AG10803 (cell line): ENCODE measurements around the gene CMYA5.

ENCODE experiments used
- DNase-seq: peaks from one replicate; pipeline ENCODE4 v3.0.0; 2010; ENCODE audit warnings: low read depth
- H3K4me3 ChIP-seq: 2 replicates; pipeline ENCODE4 v1.5.1; 2011; ENCODE audit warnings: mild to moderate bottlenecking, low read length, control low read depth
- TF ChIP-seq, protein P1 (sequence below): conservative IDR thresholded peaks from 2 replicates; pipeline ENCODE4 v1.5.1; 2011; ENCODE audit warnings: mild to moderate bottlenecking, low read length, control low read depth, inconsistent platforms

CMYA5 gene

DNA sequence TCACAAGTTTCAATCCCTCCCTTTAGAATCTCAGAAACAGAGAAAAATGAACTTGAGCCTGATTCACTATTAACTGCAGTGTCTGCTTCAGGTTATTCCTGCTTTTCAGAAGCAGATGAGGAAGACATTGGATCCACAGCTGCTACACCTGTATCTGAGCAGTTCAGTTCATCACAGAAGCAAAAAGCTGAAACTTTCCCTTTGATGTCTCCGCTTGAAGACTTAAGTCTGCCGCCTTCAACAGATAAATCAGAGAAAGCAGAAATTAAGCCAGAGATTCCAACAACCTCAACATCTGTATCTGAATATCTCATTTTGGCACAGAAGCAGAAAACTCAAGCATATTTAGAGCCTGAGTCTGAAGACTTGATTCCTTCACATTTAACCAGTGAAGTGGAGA, 42.1 kb downstream of the CMYA5 start:
- DNase-seq = no peak
- TF ChIP-seq, protein P1, sequence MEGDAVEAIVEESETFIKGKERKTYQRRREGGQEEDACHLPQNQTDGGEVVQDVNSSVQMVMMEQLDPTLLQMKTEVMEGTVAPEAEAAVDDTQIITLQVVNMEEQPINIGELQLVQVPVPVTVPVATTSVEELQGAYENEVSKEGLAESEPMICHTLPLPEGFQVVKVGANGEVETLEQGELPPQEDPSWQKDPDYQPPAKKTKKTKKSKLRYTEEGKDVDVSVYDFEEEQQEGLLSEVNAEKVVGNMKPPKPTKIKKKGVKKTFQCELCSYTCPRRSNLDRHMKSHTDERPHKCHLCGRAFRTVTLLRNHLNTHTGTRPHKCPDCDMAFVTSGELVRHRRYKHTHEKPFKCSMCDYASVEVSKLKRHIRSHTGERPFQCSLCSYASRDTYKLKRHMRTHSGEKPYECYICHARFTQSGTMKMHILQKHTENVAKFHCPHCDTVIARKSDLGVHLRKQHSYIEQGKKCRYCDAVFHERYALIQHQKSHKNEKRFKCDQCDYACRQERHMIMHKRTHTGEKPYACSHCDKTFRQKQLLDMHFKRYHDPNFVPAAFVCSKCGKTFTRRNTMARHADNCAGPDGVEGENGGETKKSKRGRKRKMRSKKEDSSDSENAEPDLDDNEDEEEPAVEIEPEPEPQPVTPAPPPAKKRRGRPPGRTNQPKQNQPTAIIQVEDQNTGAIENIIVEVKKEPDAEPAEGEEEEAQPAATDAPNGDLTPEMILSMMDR = no peak
- no peak overlapping the region for H3K4me3 ChIP-seq

DNA sequence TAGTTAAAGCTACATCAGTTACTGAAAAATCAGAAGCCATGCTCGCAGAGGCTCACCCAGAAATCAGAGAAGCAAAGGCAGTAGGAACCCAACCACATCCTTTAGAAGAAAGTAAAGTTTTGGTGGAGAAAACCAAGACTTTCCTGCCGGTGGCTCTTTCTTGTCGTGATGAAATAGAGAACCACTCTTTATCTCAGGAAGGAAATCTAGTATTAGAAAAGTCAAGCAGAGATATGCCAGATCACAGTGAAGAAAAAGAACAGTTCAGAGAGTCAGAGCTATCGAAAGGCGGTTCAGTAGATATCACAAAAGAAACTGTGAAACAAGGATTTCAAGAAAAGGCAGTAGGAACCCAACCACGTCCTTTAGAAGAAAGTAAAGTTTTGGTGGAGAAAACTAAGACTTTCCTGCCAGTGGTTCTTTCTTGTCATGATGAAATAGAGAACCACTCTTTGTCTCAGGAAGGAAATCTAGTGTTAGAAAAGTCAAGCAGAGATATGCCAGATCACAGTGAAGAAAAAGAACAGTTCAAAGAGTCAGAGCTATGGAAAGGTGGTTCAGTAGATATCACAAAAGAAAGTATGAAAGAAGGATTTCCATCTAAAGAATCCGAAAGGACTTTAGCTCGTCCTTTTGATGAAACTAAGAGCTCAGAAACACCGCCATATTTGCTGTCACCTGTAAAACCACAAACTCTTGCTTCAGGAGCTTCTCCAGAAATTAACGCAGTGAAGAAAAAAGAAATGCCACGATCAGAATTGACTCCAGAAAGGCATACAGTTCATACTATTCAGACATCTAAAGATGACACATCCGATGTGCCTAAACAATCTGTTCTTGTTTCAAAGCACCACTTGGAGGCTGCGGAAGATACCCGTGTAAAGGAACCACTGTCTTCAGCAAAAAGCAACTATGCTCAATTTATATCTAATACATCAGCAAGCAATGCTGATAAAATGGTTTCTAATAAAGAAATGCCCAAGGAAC, 47.2 kb downstream of the CMYA5 start:
- no peak overlapping the region for H3K4me3 ChIP-seq
- no peak for DNase-seq
- TF ChIP-seq, protein P1 = no peak

DNA sequence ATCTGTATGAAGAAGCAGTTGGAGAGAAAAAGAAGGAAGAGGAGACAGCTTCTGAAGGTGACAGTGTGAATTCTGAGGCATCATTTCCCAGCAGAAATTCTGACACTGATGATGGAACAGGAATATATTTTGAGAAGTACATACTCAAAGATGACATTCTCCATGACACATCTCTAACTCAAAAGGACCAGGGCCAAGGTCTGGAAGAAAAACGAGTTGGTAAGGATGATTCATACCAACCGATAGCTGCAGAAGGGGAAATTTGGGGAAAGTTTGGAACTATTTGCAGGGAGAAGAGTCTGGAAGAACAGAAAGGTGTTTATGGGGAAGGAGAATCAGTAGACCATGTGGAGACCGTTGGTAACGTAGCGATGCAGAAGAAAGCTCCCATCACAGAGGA, 48.7 kb downstream of the CMYA5 start:
- H3K4me3 ChIP-seq = no peak overlapping the region
- TF ChIP-seq, protein P1 = no peak
- no peak for DNase-seq

DNA sequence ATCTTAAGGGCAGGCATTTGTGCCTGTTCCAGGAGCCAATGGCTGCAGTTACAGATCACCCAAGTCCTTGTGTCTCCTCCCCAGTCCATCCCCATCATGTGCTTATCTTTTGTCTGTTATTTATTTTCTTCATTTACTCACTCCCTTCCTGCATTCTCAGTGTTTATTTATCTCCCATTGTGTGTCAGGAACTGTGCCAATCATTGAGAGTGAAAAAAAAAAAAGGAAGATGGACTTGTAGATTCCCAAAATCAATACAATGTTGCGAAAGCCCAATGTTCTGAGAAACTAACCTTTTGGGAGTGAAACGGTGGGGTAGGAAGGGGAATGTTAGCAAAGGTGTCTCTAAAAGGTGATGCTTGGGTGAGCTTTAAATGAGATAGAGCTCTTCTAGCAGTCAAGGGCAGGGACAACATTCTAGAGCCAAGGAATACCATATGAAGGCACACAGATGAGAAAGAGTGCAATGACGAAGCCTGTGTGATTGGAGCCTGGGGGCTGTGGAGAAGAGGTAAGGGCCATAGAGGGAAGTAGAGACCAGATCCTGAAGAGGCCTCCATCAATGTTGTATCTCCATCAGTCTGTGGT, 53.0 kb downstream of the CMYA5 start:
- TF ChIP-seq, protein P1 = no peak
- DNase-seq = no peak
- no peak overlapping the region for H3K4me3 ChIP-seq

DNA sequence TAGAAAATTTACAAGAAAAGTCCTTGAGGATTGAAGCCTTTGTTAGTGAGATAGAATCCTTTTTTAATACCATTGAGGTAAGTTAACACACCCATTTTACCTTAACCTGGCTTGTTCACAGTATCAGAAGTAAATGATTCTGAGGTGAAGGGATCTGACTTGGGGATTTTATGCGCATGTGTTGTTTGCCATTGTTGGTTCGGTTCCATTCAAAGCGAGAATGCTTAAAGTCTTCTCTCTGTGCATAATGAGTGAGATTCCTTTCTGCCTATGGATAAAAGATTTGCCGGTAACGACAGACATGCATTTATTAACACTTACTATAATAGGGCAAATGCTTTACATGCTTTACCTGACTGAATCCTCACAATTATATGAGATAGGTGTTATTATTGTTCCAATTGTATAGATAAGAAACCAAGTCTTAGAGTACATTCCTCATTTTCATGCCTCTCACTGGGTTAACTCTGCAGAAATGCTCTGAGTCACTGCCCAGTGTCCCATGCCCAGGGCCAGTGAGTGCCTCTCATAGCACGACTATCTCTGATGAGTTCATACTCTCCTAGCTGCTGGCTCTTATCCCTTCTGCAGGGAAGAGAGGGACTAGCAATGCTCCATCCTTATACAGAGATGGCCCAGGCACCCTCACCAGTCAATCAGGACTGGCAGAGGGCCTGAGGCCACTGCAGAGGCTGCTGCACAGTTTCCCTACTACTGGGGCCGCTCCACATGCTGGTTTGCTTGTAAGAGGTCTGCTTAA, 54.4 kb downstream of the CMYA5 start:
- no peak overlapping the region for H3K4me3 ChIP-seq
- TF ChIP-seq, protein P1 = no peak
- peak; percentile 44 for DNase-seq

DNA sequence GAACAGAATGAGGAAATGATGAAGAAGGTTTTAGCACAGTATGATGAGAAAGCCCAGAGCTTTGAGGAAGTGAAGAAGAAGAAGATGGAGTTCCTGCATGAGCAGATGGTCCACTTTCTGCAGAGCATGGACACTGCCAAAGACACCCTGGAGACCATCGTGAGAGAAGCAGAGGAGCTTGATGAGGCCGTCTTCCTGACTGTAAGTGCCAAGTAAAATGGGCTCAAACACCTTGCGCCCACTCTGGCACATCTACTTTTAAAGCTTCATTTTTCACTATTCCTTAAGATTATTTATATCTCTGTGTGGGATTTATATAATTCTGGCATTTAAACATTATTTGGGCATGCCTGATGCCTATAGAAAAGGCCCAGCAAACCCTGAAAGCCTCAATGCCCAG, 55.6 kb downstream of the CMYA5 start:
- TF ChIP-seq, protein P1 = no peak
- DNase-seq = no peak
- H3K4me3 ChIP-seq = no peak overlapping the region
